Measurements from ENCODE around the gene GFOD2. TPM values are rescaled to one million over a fixed set of nuclear protein-coding genes. Genes with fewer than 3 reads are reported as not detected.

Gene GFOD2
- total RNA-seq, 6 experiments from 2014 or later: 19.7 to 39.7 (median 24.6) TPM

DNA sequence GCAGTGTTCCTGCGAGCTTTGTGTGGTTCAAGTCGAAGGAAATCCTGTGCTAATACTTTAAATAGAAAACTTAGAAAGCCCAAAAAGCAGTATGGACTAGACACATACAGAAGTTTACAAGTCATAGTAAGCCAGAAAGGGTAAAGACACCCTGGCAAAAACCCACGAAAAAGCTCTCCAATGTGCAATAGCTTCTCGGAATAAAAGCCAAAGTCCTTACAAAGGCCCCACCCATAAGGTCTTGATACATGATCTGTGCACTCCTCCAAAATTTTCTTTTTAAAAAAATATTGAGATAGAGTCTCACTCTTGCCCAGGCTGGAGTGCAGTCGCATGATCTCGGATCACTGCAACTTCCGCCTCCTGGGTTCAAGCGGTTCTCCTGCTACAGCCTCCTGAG lies 42.2 kb downstream of the GFOD2 start:
- 43% methylated on average over 4 of the region's 8 CpGs for WGBS (ENCODE audit: insufficient coverage, low coverage, low lambda C conversion rate, missing lambda C conversion rate)
- ATAC-seq (peak in 1 of 4 donors; percentile 15), DNase-seq (no peak)
- intact Hi-C loops (cut with DNase I): loop anchor here (10.0 kb wide), 2 partner anchors 48 to 128 kb away; partner anchors contain the start of genes RANBP10 (in 1 of the 2) and TSNAXIP1 (in 1 of the 2)
- Histone ChIP-seq H3K4me3 (no peak overlapping the region), H3K36me3 (peaks cover 0 to 3% (median 0%) of the 10 kb centered on the region in 4 donors), H3K4me1 (peaks cover 0 to 65% (median 31%) of the 10 kb centered on the region in 4 donors), H3K9me3 (no peaks in the 10 kb centered on the region), H3K27ac (peak overlapping the region in 1 of 3 donors; percentile 25), H3K27me3 (no peaks in the 10 kb centered on the region)
- TF ChIP-seq, protein P1, sequence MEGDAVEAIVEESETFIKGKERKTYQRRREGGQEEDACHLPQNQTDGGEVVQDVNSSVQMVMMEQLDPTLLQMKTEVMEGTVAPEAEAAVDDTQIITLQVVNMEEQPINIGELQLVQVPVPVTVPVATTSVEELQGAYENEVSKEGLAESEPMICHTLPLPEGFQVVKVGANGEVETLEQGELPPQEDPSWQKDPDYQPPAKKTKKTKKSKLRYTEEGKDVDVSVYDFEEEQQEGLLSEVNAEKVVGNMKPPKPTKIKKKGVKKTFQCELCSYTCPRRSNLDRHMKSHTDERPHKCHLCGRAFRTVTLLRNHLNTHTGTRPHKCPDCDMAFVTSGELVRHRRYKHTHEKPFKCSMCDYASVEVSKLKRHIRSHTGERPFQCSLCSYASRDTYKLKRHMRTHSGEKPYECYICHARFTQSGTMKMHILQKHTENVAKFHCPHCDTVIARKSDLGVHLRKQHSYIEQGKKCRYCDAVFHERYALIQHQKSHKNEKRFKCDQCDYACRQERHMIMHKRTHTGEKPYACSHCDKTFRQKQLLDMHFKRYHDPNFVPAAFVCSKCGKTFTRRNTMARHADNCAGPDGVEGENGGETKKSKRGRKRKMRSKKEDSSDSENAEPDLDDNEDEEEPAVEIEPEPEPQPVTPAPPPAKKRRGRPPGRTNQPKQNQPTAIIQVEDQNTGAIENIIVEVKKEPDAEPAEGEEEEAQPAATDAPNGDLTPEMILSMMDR (IDR thresholded peaks at IDR 0.05): no peak
- no peak for TF ChIP-seq POLR2A (IDR thresholded peaks at IDR 0.05)

DNA sequence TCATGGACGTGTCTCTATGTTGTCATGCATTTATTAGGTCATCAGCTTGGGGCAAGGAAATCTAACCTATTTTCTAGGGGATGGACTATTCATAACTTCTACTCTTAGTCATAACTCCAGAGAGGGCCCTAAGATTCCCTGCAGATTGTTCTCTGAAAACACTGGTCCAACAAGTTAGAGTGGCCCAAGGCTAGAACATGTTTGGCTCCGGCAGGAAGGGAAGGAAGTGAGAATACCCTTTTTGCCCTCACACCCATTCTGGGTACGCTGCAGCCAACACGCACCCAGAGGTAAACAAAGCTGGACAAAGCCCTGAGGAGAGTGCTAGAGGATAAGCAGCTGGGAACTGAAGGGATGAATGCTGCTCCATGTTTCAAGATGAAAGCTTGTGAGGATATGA lies 42.6 kb downstream of the GFOD2 start:
- H3K36me3 ChIP-seq: peaks cover 0 to 3% (median 0%) of the 10 kb centered on the region in 4 donors
- intact Hi-C loops (cut with DNase I): loop anchor here (10.0 kb wide), 2 partner anchors 48 to 128 kb away; partner anchors contain the start of genes RANBP10 (in 1 of the 2) and TSNAXIP1 (in 1 of the 2)
- ATAC-seq (no peak), DNase-seq (peak in 1 of 3 donors; percentile 28)
- WGBS (ENCODE audit: insufficient coverage, low coverage, low lambda C conversion rate, missing lambda C conversion rate): 43% methylated on average over 4 of the region's 4 CpGs
- no peaks in the 10 kb centered on the region for H3K27me3 ChIP-seq
- peaks cover 0 to 65% (median 31%) of the 10 kb centered on the region in 4 donors for H3K4me1 ChIP-seq
- H3K9me3 ChIP-seq: no peaks in the 10 kb centered on the region
- TF ChIP-seq POLR2A (IDR thresholded peaks at IDR 0.05): no peak
- TF ChIP-seq, protein P1 (IDR thresholded peaks at IDR 0.05): no peak
- H3K27ac ChIP-seq: peak overlapping the region in 2 of 3 donors; percentile 12 to 25
- no peak overlapping the region for H3K4me3 ChIP-seq

DNA sequence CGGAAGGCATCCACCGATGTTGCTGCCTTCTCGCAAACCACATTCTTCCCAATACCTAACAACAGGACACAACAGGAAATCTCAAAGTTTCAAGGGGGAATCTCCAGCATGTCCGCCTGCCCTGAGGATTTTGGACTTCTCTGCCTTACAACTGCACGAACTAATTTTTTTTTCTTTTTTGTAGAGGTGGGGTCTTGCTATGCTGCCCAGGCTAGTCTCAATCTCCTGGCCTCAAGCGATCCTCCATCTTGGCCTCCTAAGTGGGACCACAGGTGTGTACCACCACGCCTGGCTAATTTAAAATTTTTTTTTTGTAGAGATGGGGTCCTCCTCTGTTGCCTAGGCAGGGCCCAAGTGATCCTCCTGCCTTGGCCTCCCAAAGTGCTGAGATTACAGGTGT lies 43.1 kb downstream of the GFOD2 start:
- no peak for DNase-seq
- Histone ChIP-seq H3K36me3 (peaks cover 0 to 3% (median 0%) of the 10 kb centered on the region in 4 donors), H3K4me1 (peaks cover 0 to 65% (median 31%) of the 10 kb centered on the region in 4 donors), H3K27me3 (no peaks in the 10 kb centered on the region), H3K27ac (peak overlapping the region in 2 of 3 donors; percentile 12 to 25), H3K4me3 (no peak overlapping the region), H3K9me3 (no peaks in the 10 kb centered on the region)
- WGBS (ENCODE audit: insufficient coverage, low coverage, low lambda C conversion rate, missing lambda C conversion rate): 96% methylated on average over 4 of the region's 7 CpGs
- ATAC-seq: no peak
- intact Hi-C loops (cut with DNase I): loop anchor here (10.0 kb wide), 2 partner anchors 49 to 129 kb away; partner anchors contain the start of genes RANBP10 (in 1 of the 2) and TSNAXIP1 (in 1 of the 2)
- TF ChIP-seq POLR2A (IDR thresholded peaks at IDR 0.05): no peak
- TF ChIP-seq, protein P1 (IDR thresholded peaks at IDR 0.05): no peak

DNA sequence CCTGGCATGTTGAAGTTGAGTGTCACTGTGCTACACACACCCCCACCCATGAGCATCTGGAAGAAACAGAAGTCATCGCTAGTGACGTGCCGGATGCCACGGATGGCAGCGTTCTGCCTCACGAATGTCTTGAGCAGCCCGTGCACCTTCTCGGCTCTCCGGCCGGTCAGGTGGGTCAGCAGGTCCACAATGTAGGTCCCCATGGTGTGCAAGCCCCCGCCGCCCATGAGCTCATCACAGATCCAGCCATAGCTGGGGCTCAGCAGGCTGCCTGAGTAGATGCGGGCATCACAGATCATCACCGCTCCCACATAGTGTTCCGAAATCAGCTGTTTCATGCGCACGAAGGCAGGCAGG lies 43.6 kb downstream of the GFOD2 start:
- peak overlapping the region in 1 of 3 donors; percentile 84 for H3K27ac ChIP-seq
- ATAC-seq (no peak), DNase-seq (no peak)
- no peaks in the 10 kb centered on the region for H3K27me3 ChIP-seq
- H3K4me1 ChIP-seq: peaks cover 0 to 65% (median 31%) of the 10 kb centered on the region in 4 donors
- no CpG with 5 or more reads among the region's 17 CpGs for WGBS (ENCODE audit: insufficient coverage, low coverage, low lambda C conversion rate, missing lambda C conversion rate)
- no peaks in the 10 kb centered on the region for H3K9me3 ChIP-seq
- no peak overlapping the region for H3K4me3 ChIP-seq
- H3K36me3 ChIP-seq: no peaks in the 10 kb centered on the region
- intact Hi-C loops (cut with DNase I): loop anchor here (10.0 kb wide), 2 partner anchors 49 to 129 kb away; partner anchors contain the start of genes RANBP10 (in 1 of the 2) and TSNAXIP1 (in 1 of the 2)
- TF ChIP-seq, protein P1 (IDR thresholded peaks at IDR 0.05): no peak
- no peak for TF ChIP-seq POLR2A (IDR thresholded peaks at IDR 0.05)
